DMS153 treated with DMSO at 0.1 percent for 48 hours (cell line): ENCODE data around the gene FFAR2.

ENCODE experiments used
- DNase-seq: peaks from one replicate; lab custom pipeline; 2025; ENCODE audit not compliant: unreplicated experiment; lab: John Stamatoyannopoulos, UW

The FFAR2 gene

DNA sequence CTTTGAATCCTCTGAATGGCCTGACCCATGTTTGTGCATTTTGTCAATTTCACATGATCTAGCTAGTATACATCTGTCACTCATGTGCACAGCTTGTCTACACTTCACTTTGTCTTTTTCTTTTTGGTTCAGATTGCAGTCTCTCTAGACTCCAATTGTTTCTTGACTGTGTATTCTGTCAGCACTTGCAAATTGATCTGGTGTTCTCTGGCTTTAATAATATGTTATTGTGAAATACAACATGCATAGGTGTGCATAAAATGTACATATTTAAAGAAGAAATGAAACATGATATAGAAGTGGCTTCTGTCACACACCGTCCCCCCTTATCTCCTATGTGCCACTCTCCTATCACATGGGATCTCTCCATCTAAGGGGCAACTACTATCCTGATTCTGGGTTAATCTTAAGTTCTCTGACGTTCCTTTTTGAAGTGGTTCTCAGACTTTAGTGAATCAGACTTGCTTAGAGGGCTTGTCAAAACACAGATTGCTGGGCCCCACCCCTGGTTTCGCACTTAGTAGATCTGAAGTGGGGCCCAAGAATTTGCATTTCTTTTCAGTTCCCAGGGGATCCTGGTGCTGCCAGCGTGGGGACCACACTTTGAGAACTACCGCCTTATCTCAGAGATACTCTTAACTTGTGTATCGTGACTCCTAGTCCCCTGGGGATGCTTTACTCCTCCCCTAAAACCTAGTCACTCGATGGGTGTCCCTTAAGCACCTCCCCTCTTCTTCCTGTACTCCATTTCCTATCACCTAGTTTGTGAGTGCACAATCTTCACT lies 36.4 kb downstream of the FFAR2 start:
- no peak for DNase-seq

DNA sequence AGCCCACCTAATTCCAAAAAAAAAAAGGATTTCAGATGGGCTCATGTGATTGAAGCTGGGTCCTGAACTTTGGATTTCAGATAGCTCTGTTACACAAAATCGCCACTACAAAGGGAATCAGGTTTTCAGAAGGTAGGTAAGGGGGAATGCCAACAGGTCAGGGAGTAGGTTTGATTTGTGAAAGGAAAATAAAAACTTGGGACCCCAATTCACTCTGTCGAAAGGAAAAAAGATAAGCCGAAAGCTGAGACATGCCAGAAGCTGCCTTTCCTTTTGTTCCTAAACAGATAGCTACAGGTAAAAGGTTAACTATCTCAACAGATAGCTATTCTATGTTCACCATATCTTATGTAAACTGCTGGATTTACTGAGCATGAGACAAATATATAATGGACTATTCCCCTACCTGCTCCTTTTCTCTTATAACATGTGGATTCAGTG lies 38.2 kb downstream of the FFAR2 start:
- no peak for DNase-seq

DNA sequence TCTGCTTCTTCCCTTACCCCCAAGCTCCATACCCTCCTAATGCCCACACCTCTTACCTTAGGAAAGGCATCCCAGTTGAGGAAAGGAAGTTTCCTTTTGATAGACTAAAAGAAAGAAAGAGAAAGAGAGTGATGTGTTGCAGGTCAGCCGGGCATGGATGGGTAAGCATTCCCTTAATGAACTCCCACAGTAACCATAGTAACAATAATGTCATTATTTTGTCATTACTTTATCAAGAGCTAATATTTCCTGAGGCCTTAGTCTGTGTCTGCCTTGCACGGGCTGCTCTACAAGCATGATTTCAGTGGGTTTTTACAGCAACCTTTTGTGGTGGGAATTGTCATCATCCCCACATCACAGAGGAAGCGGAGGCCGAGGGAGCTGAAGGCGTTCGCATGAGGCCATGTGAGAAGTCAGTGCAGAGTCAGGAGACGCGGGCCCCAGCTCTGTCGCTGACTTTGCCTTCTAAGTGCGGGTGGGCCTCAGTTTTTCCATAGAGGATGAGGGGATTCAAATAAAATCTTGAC lies 39.7 kb downstream of the FFAR2 start:
- no peak for DNase-seq

DNA sequence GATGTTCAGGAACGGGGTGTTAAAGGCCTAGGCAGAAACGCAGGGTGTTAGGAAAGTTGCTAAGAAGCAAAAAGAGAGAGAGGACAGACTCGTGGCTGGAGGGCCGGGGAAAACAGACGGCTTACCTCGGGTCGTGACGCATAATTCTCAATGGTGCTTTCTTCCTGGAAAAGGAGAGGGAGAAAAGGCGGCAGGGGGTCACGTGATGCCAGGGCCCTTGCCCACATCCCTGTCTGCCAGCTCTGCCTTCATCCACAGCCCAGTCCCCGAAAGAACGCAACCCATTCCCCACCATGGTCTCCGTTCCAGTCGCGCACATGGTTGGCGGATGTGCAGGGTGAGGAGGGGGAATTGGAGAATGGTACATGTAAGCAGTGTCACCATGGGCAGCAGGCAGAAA lies 40.6 kb downstream of the FFAR2 start:
- no peak for DNase-seq

DNA sequence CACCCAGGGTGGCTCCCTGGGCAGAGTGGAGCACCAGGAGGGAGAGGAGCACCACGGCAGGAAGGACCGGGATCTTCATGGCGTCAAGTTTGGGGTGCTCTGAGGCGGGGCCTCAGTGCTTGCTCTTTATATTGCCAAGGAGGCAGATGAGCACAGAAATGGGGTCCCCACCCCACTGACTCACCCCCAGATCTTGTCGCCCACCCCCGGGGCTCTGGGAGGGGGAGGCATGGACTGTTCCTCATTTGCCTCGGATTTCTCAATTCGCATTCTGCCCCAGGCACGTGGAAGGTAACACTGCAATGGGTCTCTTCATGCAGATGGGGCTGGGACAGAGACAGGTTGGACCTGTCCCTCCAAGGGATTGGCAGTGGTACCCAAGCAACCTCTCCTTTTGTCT lies 42.3 kb downstream of the FFAR2 start, which contains the start of gene KRTDAP:
Gene KRTDAP (minus strand): TSS at position 101 of the 400 bp plus-strand sequence. CDS start 22 bp downstream, at position 79.
- DNase-seq: no peak

DNA sequence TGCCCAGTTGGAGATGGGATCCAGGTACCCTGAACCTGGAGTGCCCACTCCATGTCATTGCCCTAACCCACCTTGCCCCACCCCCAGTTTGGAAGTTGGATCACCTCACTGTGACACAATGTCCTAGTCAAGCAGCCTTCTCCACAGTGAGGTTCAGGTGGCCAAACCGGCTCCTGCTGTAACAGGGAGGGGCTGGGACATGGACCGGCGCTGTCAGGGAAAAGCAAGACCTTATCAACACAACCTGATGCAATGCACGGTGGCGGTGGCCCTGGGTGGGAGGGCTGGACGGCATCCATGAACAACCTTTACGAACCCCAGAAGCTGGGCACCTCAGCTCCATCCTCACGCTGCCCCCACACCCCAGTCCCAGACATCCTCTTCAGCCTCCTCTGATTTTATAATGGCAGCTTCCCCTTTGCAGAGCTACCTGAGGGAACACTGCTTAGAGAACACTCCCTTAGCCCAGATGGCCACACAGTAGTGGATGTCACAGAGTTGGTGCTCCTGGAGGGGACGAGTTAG lies 43.8 kb downstream of the FFAR2 start:
- no peak for DNase-seq

DNA sequence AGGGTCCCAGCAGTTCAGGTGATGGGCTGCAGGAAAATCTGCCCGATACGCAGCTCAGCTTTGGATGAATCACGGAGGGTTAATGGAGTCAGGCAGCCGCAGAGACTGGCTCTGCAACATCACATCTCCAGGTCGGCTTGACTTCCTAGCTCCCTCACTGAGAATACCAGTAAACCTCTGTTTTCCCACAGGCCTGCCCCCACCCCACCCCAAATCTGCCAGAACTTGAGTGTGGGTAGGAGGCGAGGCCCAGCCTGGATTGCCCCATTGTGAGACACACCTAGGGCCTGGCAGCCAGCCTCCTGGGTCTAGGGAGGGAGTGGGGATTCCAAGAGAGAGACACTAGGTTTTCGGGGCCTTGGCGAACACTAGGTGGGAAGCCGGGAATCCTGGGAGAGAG lies 45.9 kb downstream of the FFAR2 start:
- DNase-seq: no peak

DNA sequence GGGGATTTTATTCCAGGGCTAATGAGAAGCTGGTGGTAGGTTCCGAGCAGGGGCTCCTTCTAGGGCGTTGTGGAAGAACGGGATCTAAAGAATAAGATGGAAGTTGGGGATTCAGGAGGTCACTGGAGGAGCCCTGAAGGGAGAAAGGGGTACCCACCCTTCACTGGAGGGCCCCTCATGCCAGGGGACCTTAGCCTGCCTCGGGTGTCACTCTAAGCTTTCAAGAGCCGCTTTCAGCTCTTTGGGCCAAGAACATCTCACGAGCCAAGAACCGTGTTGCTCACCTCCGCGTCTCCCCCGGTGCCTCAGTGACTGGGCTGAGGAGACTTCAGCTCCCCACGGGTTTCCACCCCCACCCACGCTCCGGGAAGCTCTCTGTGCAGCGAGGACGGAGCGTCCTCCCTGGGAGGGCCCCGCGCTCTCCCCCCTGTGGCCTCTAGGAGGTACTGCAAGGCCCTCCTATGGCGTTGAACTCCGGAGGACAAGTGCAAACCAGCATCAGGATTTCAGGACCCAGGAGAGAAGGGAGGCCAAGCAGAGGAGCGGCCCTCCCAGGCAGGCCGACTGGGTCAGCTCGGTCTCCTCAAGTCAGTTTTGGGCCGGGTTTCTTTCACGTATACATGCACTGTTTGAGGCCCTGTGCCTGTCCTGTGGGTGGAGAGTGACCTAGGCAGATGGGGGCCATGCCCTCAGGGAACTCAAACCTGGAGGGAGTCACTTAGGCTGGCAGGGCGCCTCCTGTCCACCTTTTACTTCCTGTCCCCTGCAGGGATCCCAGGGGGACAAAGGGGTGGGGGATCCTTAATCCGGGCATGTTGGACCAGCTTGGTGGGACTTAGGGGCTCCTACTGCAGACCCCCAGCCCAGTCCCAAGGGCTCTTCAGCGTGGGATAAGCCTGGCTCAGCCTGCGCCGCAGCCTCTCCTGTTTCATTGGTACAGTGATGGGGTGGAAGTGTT lies 47.3 kb downstream of the FFAR2 start:
- DNase-seq: peak; percentile 38

DNA sequence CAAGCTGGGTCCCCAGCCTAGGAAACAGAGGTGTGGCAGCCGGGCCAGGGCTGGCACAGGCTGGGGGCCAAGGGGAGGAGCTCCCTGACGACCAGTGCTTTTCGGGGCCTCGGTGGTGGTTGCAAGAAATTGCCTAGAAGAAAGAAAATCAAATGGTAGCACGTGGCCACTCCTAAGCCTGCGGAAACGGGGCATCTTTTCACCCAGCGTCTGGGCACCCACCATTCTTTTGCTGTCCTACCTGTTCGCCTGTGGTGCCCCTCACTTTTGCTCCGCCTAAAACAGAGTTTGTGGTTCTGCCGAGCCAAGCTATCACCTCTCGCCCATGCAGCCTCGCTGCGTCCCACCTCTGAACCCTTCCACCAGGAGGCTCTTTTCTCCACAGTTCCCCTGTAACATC lies 49.3 kb downstream of the FFAR2 start:
- no peak for DNase-seq

DNA sequence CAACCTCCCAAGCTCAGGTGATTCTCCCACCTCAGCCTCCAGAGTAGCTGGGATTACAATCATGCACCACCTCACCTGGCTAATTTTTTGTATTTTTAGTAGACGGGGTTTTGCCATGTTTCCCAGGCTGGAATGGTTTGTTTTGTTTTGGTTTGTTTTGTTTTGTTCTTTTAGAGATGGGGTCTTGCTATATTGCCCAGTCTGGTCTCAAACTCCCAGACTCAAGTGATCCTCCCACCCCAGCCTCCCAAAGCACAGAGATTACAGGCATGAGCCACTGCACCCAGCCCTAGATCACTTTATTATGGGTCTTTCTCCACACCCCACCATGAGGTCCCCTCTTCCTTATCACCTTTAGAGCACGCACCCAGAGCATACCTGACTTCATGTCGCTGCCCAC lies 50.2 kb downstream of the FFAR2 start:
- no peak for DNase-seq

DNA sequence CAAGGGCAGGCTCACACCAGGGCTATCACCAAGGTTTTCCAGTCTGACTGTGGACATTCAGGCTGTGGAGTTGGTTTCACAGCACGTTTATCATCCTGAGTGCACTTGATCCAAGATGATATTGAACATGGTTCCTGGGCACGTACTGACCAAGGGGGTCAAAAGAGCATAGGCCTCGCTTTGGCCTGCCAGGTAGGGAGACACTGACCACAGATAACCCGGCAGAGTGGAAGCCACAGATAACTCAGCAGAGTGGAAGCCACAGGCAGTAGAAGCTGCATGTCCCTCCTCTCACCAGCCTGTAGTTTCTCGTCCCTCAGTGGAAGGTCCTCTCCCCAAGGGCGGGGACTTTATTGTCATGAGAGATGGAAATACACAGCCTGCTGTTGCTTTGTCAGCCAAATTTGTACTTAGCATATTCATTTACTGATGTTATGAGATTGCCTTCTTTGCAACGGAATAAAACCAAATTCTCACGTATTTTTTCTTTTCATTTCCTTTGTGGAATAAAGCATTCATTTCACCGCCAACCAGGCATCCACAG lies 51.0 kb downstream of the FFAR2 start:
- no peak for DNase-seq

DNA sequence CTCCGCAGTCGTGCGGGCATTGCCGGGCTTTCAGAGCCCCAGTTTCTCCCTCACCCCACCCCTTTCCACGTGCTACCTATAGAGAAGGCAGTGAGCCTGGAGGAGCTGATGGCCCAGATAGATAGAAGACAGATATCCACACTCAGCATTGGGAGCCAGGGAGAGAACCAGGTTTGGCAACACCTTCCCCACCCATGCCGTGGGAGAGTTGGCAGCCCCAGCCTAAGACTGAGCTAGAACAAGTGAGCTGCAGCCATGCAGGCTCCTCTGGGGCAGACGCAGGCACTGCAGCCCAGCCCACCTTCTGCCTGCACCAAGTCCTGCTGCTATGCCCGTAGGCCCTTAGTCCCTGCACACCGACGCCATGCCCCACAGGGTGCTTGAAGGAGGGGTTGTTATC lies 52.6 kb downstream of the FFAR2 start:
- DNase-seq: no peak
